Memory B cell (primary cell): ENCODE results near the gene LRP10.
A peak's percentile ranks its signal among the peaks of the same experiment; 100 is the strongest.

Experiments
- ATAC-seq: fragments of 150-1000 bp; cut with Tn5 transposase; 2 replicates; pipeline ENCODE4 v1.10.0; 2021; ENCODE audit warnings: low read depth, mild to moderate bottlenecking, moderate library complexity
- DNase-seq, 2 donors: peaks; one replicate each; pipeline ENCODE4 v3.0.0; 2022; ENCODE audit warnings: low spot score in 2 of 2
- H3K27ac Mint-ChIP-seq: one replicate; pipeline ENCODE4 v1.8.0; 2022; ENCODE audit warnings: mild to moderate bottlenecking, moderate library complexity, mixed read lengths
- H3K27me3 Mint-ChIP-seq: one replicate; pipeline ENCODE4 v1.8.0; 2022; ENCODE audit warnings: mixed read lengths
- H3K36me3 Mint-ChIP-seq: one replicate; pipeline ENCODE4 v1.8.0; 2022; ENCODE audit warnings: mild to moderate bottlenecking, mixed read lengths
- H3K4me1 Mint-ChIP-seq: one replicate; pipeline ENCODE4 v1.8.0; 2022; ENCODE audit warnings: mixed read lengths
- H3K4me3 Mint-ChIP-seq: one replicate; pipeline ENCODE4 v1.8.0; 2022; ENCODE audit warnings: mild to moderate bottlenecking, moderate library complexity, mixed read lengths
- H3K9me3 Mint-ChIP-seq: one replicate; pipeline ENCODE4 v1.8.0; 2022; ENCODE audit warnings: mixed read lengths

The LRP10 gene

DNA sequence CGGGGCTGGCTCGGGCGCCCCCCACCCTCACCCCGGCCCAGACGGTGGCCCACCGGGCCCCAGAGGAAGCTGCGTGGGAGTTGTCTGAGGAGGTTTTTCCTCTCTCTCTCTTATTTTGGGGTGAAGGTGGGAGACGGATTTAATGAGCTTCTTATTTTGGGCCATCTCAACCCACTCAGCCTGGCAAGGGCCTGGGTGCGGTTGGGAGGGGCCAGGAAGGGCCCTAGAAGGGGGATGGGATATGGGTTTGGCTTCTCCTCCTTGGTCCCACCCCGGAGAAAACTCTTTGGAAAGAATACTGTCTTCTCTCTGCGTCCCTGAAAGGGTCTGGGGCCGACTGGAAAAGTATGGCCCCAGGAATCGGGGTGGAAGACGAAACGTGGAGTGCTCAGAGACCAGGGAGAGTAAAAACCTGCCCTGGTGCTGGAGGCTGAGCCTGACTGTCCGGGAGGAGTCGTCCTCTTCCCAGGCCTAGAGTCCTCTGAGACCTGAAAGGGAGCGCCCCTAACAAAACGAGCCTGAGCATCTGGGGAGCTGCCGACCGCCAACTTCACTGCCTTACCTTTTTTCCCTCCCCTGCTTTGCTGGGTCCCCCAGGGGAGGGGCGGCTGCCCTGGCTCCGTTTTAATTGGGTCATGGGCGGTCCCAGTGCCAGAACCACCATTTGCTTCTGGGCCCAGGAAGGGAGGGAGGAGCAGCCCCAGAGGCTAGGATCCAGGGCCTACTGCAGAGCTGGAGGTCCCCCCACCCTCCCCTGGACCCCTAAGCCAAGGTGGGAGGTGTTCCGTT lies 33.6 kb upstream of the LRP10 start:
- H3K4me3 Mint-ChIP-seq: peak overlapping the region; percentile 91
- H3K27ac Mint-ChIP-seq: no peak overlapping the region
- H3K36me3 Mint-ChIP-seq: peaks cover 7% of the 10 kb centered on the region
- H3K4me1 Mint-ChIP-seq: peaks cover 9% of the 10 kb centered on the region
- H3K9me3 Mint-ChIP-seq: no peaks in the 10 kb centered on the region
- ATAC-seq (no peak), DNase-seq (no peak)
- peaks cover 8% of the 10 kb centered on the region for H3K27me3 Mint-ChIP-seq

DNA sequence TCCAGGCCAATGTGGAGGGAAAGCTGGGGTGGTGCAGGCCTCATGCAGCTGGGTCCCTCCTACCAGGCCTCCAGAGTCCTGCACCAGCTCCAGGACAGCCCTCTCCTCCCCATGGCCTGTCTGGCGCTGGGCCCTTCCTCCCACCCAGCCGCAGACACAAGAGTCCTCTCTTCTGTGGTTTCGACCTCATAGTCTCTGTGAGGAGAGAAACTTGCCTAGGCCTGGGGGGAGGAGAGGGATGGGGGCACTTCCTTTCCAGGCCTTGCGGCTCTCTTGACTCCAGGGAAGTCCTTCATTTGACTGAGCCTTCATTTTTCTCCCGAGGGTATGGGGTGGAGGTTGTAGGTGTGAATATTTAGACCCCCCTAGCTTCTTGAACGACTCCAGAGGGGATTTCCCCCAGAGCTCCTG lies 32.9 kb upstream of the LRP10 start:
- Mint-ChIP-seq H3K4me1 (peaks cover 9% of the 10 kb centered on the region), H3K4me3 (peak overlapping the region; percentile 2), H3K36me3 (peaks cover 5% of the 10 kb centered on the region), H3K27me3 (peaks cover 8% of the 10 kb centered on the region), H3K9me3 (no peaks in the 10 kb centered on the region), H3K27ac (no peak overlapping the region)
- DNase-seq (no peak), ATAC-seq (no peak)

DNA sequence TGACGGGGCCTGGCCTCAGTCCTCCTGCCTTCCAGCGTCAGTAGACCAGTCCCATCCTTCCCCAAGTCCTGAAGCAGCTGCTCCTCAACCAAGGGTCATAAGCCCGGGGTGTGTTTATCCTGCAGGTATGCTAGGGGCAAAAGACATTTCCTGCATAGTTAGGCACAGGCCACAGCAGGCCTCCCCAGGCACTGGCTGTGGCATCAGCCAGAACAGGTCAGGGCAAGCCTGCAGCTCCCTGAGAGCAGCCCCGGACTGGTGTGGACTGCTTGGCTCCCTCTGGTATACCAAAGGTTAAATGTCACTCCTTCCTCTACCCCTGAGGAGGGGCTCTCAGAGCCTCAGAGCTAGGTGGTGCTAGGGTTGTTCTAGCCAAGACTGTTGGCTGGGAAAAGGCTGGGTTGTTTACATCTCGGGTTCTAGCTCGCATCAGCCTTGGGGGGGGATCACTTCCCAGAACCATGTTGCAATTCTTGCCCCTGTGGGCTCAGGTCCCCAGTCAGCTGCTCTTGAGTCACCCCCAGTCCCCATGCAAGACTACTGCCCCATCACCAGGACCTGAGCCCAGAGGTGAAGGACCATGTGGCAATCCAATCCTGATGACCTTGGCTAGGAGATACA lies 32.3 kb upstream of the LRP10 start:
- H3K27me3 Mint-ChIP-seq: peaks cover 8% of the 10 kb centered on the region

DNA sequence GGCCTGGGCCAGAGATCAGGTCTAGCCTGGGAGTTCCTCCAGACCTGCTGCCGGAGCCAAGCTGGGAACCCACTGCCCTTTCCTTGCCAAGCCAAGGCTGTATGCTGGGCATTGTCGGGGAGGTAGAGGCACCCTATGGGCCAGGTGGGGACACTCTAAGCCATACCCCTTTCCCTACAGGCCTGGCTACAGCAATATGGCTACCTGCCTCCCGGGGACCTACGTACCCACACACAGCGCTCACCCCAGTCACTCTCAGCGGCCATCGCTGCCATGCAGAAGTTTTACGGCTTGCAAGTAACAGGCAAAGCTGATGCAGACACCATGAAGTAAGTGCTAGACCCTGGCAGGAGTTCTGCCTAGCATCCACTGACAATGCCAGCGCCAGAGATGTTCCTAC lies 30.2 kb upstream of the LRP10 start:
- Mint-ChIP-seq H3K4me3 (no peak overlapping the region), H3K27ac (no peak overlapping the region), H3K4me1 (peaks cover 5% of the 10 kb centered on the region), H3K36me3 (peaks cover 1% of the 10 kb centered on the region), H3K9me3 (no peaks in the 10 kb centered on the region), H3K27me3 (peaks cover 16% of the 10 kb centered on the region)
- DNase-seq: no peak
- no peak for ATAC-seq

More for the DNA sequence above, 32.3 kb upstream of the LRP10 start:
- ATAC-seq: no peak
- H3K4me1 Mint-ChIP-seq: peaks cover 9% of the 10 kb centered on the region
- no peak for DNase-seq
- no peaks in the 10 kb centered on the region for H3K9me3 Mint-ChIP-seq
- peaks cover 5% of the 10 kb centered on the region for H3K36me3 Mint-ChIP-seq
- H3K4me3 Mint-ChIP-seq: no peak overlapping the region
- no peak overlapping the region for H3K27ac Mint-ChIP-seq

DNA sequence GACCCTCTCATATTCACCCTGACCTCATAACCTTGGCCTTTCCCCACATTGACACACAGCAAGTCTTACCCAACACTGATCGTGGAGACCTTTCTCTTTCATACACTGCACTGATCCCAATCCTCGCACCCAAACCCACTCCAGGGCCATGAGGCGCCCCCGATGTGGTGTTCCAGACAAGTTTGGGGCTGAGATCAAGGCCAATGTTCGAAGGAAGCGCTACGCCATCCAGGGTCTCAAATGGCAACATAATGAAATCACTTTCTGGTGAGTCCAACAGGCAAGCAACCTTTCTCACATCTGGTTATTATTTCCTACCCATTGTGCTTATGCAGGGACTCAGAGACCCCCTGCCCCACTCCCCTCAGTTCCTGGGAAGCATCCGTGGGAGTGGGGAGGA lies 29.8 kb upstream of the LRP10 start:
- Mint-ChIP-seq H3K36me3 (no peaks in the 10 kb centered on the region), H3K27ac (no peak overlapping the region), H3K4me3 (no peak overlapping the region), H3K27me3 (peaks cover 20% of the 10 kb centered on the region), H3K4me1 (peaks cover 3% of the 10 kb centered on the region), H3K9me3 (no peaks in the 10 kb centered on the region)
- no peak for DNase-seq
- no peak for ATAC-seq

DNA sequence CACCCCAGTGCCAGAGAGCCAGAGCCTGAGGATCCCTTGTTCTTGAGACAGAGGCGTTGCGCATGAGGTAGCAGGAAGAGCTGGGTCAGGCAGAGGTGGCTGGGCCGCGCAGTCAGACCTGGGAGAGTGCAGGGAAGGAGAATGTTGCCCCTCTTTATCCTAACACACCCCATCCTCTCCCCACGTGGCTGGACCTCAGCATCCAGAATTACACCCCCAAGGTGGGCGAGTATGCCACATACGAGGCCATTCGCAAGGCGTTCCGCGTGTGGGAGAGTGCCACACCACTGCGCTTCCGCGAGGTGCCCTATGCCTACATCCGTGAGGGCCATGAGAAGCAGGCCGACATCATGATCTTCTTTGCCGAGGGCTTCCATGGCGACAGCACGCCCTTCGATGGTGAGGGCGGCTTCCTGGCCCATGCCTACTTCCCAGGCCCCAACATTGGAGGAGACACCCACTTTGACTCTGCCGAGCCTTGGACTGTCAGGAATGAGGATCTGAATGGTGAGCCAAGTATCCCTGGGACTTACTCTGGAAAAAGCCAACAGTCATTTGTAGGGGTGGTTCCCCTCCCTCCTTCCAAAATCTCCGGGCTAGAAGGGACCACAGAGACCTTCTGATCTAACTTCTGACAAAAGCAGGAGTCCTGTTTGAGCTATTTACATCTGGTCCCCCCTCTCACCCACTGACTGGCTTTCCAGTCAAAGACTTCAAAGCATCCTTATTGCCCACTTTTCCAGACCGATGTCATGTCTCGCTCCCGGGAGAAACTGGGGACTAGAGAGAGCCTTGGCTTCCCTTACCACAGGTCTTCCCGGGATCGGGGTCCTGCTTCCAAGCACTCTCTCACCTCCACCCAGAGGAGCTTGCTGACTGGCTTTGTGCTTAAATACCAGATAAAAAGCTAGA lies 29.1 kb upstream of the LRP10 start:
- Mint-ChIP-seq H3K4me1 (no peaks in the 10 kb centered on the region), H3K27ac (no peak overlapping the region), H3K27me3 (peaks cover 20% of the 10 kb centered on the region), H3K9me3 (no peaks in the 10 kb centered on the region), H3K36me3 (no peaks in the 10 kb centered on the region), H3K4me3 (no peak overlapping the region)
- ATAC-seq: no peak
- no peak for DNase-seq

DNA sequence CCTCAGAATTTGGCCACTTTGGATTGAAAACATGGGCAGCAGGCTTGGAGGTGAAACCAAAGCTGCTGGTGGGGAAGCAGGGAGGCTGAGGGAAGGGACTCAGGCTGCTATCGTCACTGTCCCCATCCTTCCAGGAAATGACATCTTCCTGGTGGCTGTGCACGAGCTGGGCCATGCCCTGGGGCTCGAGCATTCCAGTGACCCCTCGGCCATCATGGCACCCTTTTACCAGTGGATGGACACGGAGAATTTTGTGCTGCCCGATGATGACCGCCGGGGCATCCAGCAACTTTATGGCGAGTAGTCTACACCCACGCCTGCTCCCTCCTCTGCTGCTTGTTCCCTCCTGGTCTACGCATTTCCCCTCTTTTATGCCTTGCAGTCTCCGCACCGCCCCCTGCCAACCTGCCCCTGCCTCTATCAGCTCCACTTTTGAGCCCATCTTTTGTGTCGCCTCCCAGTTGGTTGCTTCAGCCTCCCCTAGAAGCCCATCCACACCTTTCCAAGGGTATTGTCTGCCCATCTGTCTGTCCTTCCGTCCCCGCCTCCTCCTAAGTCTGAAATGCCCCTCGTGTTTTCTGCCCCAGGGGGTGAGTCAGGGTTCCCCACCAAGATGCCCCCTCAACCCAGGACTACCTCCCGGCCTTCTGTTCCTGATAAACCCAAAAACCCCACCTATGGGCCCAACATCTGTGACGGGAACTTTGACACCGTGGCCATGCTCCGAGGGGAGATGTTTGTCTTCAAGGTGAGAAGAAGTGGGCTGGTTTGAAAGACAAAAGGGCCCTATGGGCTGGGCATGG lies 28.2 kb upstream of the LRP10 start:
- ATAC-seq: no peak
- H3K27me3 Mint-ChIP-seq: peaks cover 20% of the 10 kb centered on the region
- no peak overlapping the region for H3K27ac Mint-ChIP-seq
- no peaks in the 10 kb centered on the region for H3K36me3 Mint-ChIP-seq
- H3K4me3 Mint-ChIP-seq: no peak overlapping the region
- H3K4me1 Mint-ChIP-seq: no peaks in the 10 kb centered on the region
- no peak for DNase-seq
- no peaks in the 10 kb centered on the region for H3K9me3 Mint-ChIP-seq

DNA sequence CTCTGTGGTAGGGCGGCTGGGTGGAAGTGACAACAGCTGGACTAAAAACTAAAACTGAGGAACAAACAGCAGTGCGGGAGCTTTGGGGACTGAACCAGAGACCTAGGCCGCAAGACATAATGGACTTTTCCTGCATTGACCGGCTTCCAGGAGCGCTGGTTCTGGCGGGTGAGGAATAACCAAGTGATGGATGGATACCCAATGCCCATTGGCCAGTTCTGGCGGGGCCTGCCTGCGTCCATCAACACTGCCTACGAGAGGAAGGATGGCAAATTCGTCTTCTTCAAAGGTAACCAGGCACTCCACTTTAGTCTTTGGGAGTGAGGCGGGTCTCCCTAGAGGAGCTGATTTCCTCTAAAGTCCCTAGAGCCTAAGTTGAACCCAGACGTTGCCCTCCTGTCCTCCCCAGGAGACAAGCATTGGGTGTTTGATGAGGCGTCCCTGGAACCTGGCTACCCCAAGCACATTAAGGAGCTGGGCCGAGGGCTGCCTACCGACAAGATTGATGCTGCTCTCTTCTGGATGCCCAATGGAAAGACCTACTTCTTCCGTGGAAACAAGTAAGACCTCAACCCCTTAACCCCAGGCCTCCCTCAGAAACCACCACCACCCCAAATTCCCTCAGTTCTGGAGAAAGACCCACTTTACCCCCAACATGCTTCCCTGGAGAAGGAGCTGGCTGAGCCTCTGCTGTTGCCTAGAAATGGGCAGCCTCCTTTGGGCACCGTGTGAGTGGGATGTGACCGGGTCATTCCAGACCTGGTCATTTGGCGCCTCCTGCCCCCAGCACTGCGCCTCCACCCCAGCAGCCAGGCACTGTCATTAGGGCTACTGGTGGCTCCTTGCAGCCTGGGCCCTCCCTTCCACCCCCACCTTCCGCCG lies 27.1 kb upstream of the LRP10 start:
- Mint-ChIP-seq H3K27ac (no peak overlapping the region), H3K36me3 (no peaks in the 10 kb centered on the region), H3K9me3 (no peaks in the 10 kb centered on the region), H3K4me3 (no peak overlapping the region), H3K4me1 (no peaks in the 10 kb centered on the region), H3K27me3 (peaks cover 18% of the 10 kb centered on the region)
- DNase-seq (no peak), ATAC-seq (no peak)

DNA sequence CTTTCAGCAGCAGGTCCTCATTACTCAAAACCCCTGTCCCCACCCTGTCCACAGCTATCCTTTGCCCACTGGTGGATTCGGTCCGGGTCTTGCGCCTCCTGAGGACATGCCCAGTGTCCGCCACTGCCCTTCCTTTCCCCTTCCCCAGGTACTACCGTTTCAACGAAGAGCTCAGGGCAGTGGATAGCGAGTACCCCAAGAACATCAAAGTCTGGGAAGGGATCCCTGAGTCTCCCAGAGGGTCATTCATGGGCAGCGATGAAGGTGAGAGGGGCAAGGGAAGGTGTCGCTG lies 26.5 kb upstream of the LRP10 start:
- Mint-ChIP-seq H3K4me3 (no peak overlapping the region), H3K9me3 (no peaks in the 10 kb centered on the region), H3K27ac (no peak overlapping the region), H3K4me1 (no peaks in the 10 kb centered on the region), H3K36me3 (no peaks in the 10 kb centered on the region), H3K27me3 (peaks cover 18% of the 10 kb centered on the region)
- ATAC-seq (no peak), DNase-seq (no peak)

DNA sequence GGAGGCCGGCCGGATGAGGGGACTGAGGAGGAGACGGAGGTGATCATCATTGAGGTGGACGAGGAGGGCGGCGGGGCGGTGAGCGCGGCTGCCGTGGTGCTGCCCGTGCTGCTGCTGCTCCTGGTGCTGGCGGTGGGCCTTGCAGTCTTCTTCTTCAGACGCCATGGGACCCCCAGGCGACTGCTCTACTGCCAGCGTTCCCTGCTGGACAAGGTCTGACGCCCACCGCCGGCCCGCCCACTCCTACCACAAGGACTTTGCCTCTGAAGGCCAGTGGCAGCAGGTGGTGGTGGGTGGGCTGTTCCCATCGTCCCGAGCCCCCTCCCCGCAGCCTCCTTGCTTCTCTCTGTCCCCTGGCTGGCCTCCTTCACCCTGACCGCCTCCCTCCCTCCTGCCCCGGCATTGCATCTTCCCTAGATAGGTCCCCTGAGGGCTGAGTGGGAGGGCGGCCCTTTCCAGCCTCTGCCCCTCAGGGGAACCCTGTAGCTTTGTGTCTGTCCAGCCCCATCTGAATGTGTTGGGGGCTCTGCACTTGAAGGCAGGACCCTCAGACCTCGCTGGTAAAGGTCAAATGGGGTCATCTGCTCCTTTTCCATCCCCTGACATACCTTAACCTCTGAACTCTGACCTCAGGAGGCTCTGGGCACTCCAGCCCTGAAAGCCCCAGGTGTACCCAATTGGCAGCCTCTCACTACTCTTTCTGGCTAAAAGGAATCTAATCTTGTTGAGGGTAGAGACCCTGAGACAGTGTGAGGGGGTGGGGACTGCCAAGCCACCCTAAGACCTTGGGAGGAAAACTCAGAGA lies 25.5 kb upstream of the LRP10 start:
- DNase-seq: no peak
- H3K36me3 Mint-ChIP-seq: no peaks in the 10 kb centered on the region
- no peaks in the 10 kb centered on the region for H3K9me3 Mint-ChIP-seq
- H3K4me3 Mint-ChIP-seq: no peak overlapping the region
- H3K27me3 Mint-ChIP-seq: peaks cover 18% of the 10 kb centered on the region
- no peak for ATAC-seq
- H3K4me1 Mint-ChIP-seq: no peaks in the 10 kb centered on the region
- no peak overlapping the region for H3K27ac Mint-ChIP-seq

DNA sequence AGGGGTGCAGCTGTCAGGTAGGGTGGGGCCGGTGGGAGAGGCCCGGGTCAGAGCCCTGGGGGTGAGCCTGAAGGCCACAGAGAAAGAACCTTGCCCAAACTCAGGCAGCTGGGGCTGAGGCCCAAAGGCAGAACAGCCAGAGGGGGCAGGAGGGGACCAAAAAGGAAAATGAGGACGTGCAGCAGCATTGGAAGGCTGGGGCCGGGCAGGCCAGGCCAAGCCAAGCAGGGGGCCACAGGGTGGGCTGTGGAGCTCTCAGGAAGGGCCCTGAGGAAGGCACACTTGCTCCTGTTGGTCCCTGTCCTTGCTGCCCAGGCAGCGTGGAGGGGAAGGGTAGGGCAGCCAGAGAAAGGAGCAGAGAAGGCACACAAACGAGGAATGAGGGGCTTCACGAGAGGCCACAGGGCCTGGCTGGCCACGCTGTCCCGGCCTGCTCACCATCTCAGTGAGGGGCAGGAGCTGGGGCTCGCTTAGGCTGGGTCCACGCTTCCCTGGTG lies 24.7 kb upstream of the LRP10 start:
- H3K36me3 Mint-ChIP-seq: no peaks in the 10 kb centered on the region
- H3K27ac Mint-ChIP-seq: no peak overlapping the region
- no peaks in the 10 kb centered on the region for H3K9me3 Mint-ChIP-seq
- no peaks in the 10 kb centered on the region for H3K4me1 Mint-ChIP-seq
- no peak for DNase-seq
- no peak for ATAC-seq
- H3K27me3 Mint-ChIP-seq: peaks cover 15% of the 10 kb centered on the region
- H3K4me3 Mint-ChIP-seq: no peak overlapping the region

DNA sequence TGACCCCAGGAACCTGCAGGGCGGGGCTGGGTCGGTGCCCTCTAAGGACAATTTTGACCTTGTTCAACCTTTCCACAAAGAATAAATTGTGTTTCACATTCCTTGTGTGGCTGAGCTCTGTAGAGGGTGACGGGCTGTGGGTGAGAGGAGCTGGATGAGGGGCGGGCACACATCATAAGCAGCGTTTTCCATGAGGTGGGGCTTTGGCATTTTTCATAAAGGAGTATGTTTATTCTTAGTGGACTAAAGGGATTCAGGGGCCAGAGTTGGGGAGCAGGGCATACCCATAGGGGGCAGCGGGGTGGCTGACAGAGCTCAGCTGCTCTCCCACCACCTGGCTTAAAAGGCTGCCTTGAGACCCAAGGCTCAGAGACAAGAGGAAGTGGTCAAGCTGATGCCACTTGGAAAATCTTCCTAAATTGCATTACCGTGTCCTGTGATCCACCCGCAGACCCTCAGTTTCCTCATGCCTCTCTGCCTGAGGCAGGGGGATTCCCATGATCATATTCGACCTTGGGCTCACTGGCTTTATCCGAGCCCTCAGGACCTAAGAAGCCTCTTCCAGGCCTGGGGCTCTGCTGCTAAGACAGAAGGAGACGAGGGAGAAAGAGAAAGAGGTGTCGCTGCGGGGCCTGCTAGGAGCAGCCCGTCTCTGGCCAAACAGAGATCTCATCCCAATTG lies 23.7 kb upstream of the LRP10 start:
- Mint-ChIP-seq H3K9me3 (no peaks in the 10 kb centered on the region), H3K4me3 (no peak overlapping the region), H3K27ac (no peak overlapping the region), H3K27me3 (peaks cover 15% of the 10 kb centered on the region), H3K36me3 (no peaks in the 10 kb centered on the region), H3K4me1 (peaks cover 2% of the 10 kb centered on the region)
- DNase-seq (no peak), ATAC-seq (no peak)
